GM18499 (cell line): ENCODE results near the gene SEMA4D.

Experiments used
- ATAC-seq: cut with Tn5 transposase; IDR thresholded peaks from one replicate; pipeline ENCODE4 v1.9.1; 2021; ENCODE audit warnings: moderate number of reproducible peaks; ENCODE audit not compliant: insufficient read depth, unreplicated experiment

SEMA4D gene

GRCh38 chr9:89400403-89401116 lies 97.4 kb downstream of the SEMA4D start:
- peak; percentile 56 for ATAC-seq

- ATAC-seq = no peak
Observed at GRCh38 chr9:89398621-89399020, 99.3 kb downstream of the SEMA4D start.

GRCh38 chr9:89397471-89397870 lies 100.4 kb downstream of the SEMA4D start:
- ATAC-seq = no peak

GRCh38 chr9:89395931-89396710 lies 101.8 kb downstream of the SEMA4D start:
- no peak for ATAC-seq

- no peak for ATAC-seq
Observed at GRCh38 chr9:89394412-89394811, 103.5 kb downstream of the SEMA4D start.

GRCh38 chr9:89391585-89391984 lies 106.3 kb downstream of the SEMA4D start:
- no peak for ATAC-seq

GRCh38 chr9:89390578-89391116 lies 107.3 kb downstream of the SEMA4D start:
- no peak for ATAC-seq

- no peak for ATAC-seq
Observed at GRCh38 chr9:89390068-89390555, 107.8 kb downstream of the SEMA4D start.

- no peak for ATAC-seq
Observed at GRCh38 chr9:89388868-89389177, 109.1 kb downstream of the SEMA4D start.

GRCh38 chr9:89388084-89388867 lies 109.6 kb downstream of the SEMA4D start:
- ATAC-seq = no peak

GRCh38 chr9:89387197-89387849 lies 110.6 kb downstream of the SEMA4D start:
- ATAC-seq = no peak

- ATAC-seq = no peak
Observed at GRCh38 chr9:89386797-89387196, 111.1 kb downstream of the SEMA4D start.

GRCh38 chr9:89386206-89386605 lies 111.7 kb downstream of the SEMA4D start:
- no peak for ATAC-seq

GRCh38 chr9:89384783-89385182 lies 113.1 kb downstream of the SEMA4D start:
- no peak for ATAC-seq

GRCh38 chr9:89383721-89384300 lies 114.1 kb downstream of the SEMA4D start:
- ATAC-seq = no peak

GRCh38 chr9:89383030-89383720 lies 114.7 kb downstream of the SEMA4D start:
- ATAC-seq = no peak

- ATAC-seq = no peak
Observed at GRCh38 chr9:89382026-89382986, 115.6 kb downstream of the SEMA4D start.

- ATAC-seq = no peak
Observed at GRCh38 chr9:89381308-89381609, 116.7 kb downstream of the SEMA4D start.
